ENCODE measurements around the gene C1QTNF2.

GRCh38 chr5:160318409-160318808 is 52.0 kb downstream of the C1QTNF2 start:
- TF ChIP-seq CTCF (conservative IDR thresholded peaks at IDR 0.05) (no peak), EZH2 (IDR thresholded peaks at IDR 0.05; ENCODE audit: low read depth) (no peak)
